ENCODE measurements around the gene SPAM1. TPM values are rescaled to one million over a fixed set of nuclear protein-coding genes. Genes with fewer than 3 reads are reported as not detected.

The SPAM1 gene
- total RNA-seq, 4 donors from 2014 or later = not detected

- no peak overlapping the region for H3K27ac ChIP-seq
- H3K9me3 ChIP-seq = no peaks in the 10 kb centered on the region
- TF ChIP-seq CTCF (IDR thresholded peaks at IDR 0.05 in 4 of 5, conservative IDR thresholded peaks at IDR 0.05 in 1 of 5) (no peak), POLR2A (IDR thresholded peaks at IDR 0.05) (no peak)
- no peak overlapping the region for H3K4me3 ChIP-seq
- no peak for DNase-seq
- H3K4me1 ChIP-seq = no peaks in the 10 kb centered on the region
- in situ Hi-C loops (cut with MboI; ENCODE audit: low sequenced_read_pairs in 4 of 4) (no loop called here), intact Hi-C loops (cut with DNase I; ENCODE audit: low total_unique reads) (no loop called here)
- no peaks in the 10 kb centered on the region for H3K36me3 ChIP-seq
- no peak for ATAC-seq
- no peaks in the 10 kb centered on the region for H3K27me3 ChIP-seq
Observed at GRCh38 chr7:123958186-123958703, 33.2 kb downstream of the SPAM1 start.

GRCh38 chr7:123961771-123962170, 36.7 kb downstream of the SPAM1 start:
- Histone ChIP-seq H3K27ac (no peak overlapping the region), H3K9me3 (no peaks in the 10 kb centered on the region), H3K4me1 (no peaks in the 10 kb centered on the region), H3K27me3 (no peaks in the 10 kb centered on the region), H3K4me3 (no peak overlapping the region), H3K36me3 (no peaks in the 10 kb centered on the region)
- ATAC-seq (no peak), DNase-seq (no peak)
- intact Hi-C loops (cut with DNase I; ENCODE audit: low total_unique reads) = no loop called here
- TF ChIP-seq CTCF (IDR thresholded peaks at IDR 0.05 in 4 of 5, conservative IDR thresholded peaks at IDR 0.05 in 1 of 5) = no peak
- TF ChIP-seq POLR2A (IDR thresholded peaks at IDR 0.05) = no peak
- in situ Hi-C loops (cut with MboI; ENCODE audit: low sequenced_read_pairs in 4 of 4) = no loop called here

GRCh38 chr7:123966936-123967335, 41.9 kb downstream of the SPAM1 start:
- no peak for ATAC-seq
- H3K4me1 ChIP-seq = no peaks in the 10 kb centered on the region
- no peak overlapping the region for H3K4me3 ChIP-seq
- TF ChIP-seq CTCF (IDR thresholded peaks at IDR 0.05 in 4 of 5, conservative IDR thresholded peaks at IDR 0.05 in 1 of 5) (no peak), POLR2A (IDR thresholded peaks at IDR 0.05) (no peak)
- H3K36me3 ChIP-seq = no peaks in the 10 kb centered on the region
- in situ Hi-C loops (cut with MboI; ENCODE audit: low sequenced_read_pairs in 4 of 4) (no loop called here), intact Hi-C loops (cut with DNase I; ENCODE audit: low total_unique reads) (no loop called here)
- H3K9me3 ChIP-seq = no peaks in the 10 kb centered on the region
- DNase-seq = no peak
- H3K27ac ChIP-seq = no peak overlapping the region
- no peaks in the 10 kb centered on the region for H3K27me3 ChIP-seq

- intact Hi-C loops (cut with DNase I; ENCODE audit: low total_unique reads) (no loop called here), in situ Hi-C loops (cut with MboI; ENCODE audit: low sequenced_read_pairs in 4 of 4) (no loop called here)
- Histone ChIP-seq H3K27me3 (no peaks in the 10 kb centered on the region), H3K4me1 (no peaks in the 10 kb centered on the region), H3K4me3 (no peak overlapping the region), H3K27ac (no peak overlapping the region), H3K36me3 (no peaks in the 10 kb centered on the region), H3K9me3 (no peaks in the 10 kb centered on the region)
- DNase-seq (no peak), ATAC-seq (no peak)
- TF ChIP-seq POLR2A (IDR thresholded peaks at IDR 0.05) = no peak
- no peak for TF ChIP-seq CTCF (IDR thresholded peaks at IDR 0.05 in 4 of 5, conservative IDR thresholded peaks at IDR 0.05 in 1 of 5)
Observed at GRCh38 chr7:123972045-123972444, 47.0 kb downstream of the SPAM1 start.

GRCh38 chr7:123972831-123973230, 47.8 kb downstream of the SPAM1 start:
- H3K27me3 ChIP-seq = no peaks in the 10 kb centered on the region
- in situ Hi-C loops (cut with MboI; ENCODE audit: low sequenced_read_pairs in 4 of 4) = no loop called here
- no peak overlapping the region for H3K4me3 ChIP-seq
- TF ChIP-seq CTCF (IDR thresholded peaks at IDR 0.05 in 4 of 5, conservative IDR thresholded peaks at IDR 0.05 in 1 of 5) = no peak
- TF ChIP-seq POLR2A (IDR thresholded peaks at IDR 0.05) = no peak
- H3K36me3 ChIP-seq = no peaks in the 10 kb centered on the region
- ATAC-seq = no peak
- intact Hi-C loops (cut with DNase I; ENCODE audit: low total_unique reads) = no loop called here
- H3K9me3 ChIP-seq = no peaks in the 10 kb centered on the region
- no peaks in the 10 kb centered on the region for H3K4me1 ChIP-seq
- DNase-seq = no peak
- H3K27ac ChIP-seq = no peak overlapping the region
